HK-2 (cell line): ENCODE data around the gene KRT8.
A peak's percentile ranks its signal among the peaks of the same experiment; 100 is the strongest.
"Not testable (repeated sequence)": the region's sequence is repeated elsewhere in the genome, so short reads cannot be mapped to it uniquely, and the experiment has no call there.

Experiments
- DNase-seq: peaks from one replicate; pipeline ENCODE4 v3.0.0-alpha.2; 2018; ENCODE audit not compliant: unreplicated experiment

KRT8 gene

GRCh38 chr12:52901715-52902541 lies 2.9 kb downstream of the KRT8 start:
- DNase-seq: no peak

DNA sequence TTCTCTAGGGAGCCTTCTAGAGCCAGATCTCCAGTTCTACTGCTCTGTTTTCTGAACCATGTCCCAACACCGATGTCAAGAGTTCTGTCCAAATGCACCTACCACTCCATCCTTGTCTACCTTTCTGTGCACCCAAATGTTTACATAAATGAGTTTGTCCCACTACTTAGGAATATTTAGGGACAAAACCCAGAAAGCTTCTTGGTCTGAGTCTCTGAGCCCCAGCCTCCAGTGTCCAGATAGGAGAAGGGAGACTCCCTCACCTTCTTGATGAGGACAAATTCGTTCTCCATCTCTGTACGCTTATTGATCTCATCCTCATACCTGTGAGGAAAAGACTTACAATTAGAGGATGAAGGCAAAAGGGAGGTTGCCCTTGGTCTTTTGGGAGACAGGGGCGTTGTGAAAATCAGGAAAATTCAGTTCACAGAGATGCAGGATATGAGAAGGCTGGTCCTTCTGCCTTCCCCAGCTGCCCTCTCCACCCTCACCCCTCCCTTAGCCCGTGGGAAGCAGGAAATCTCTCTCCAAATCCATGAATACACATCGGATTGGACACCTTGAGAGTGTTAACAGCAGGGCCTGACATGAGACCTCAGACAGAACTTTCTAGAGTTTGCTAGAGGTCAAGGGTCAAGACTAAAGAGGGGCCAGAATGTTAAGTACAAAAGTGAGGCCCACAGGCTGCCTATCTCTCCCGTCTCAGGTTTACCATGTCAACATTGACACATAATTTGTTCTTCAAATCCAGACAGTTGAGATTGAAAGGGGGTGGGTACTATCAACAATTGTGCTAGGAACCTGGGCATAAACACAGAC lies 3.8 kb downstream of the KRT8 start:
- DNase-seq: no peak

GRCh38 chr12:52900166-52900895 lies 4.5 kb downstream of the KRT8 start:
- DNase-seq: no peak

GRCh38 chr12:52899338-52900035 lies 5.4 kb downstream of the KRT8 start:
- DNase-seq: no peak

DNA sequence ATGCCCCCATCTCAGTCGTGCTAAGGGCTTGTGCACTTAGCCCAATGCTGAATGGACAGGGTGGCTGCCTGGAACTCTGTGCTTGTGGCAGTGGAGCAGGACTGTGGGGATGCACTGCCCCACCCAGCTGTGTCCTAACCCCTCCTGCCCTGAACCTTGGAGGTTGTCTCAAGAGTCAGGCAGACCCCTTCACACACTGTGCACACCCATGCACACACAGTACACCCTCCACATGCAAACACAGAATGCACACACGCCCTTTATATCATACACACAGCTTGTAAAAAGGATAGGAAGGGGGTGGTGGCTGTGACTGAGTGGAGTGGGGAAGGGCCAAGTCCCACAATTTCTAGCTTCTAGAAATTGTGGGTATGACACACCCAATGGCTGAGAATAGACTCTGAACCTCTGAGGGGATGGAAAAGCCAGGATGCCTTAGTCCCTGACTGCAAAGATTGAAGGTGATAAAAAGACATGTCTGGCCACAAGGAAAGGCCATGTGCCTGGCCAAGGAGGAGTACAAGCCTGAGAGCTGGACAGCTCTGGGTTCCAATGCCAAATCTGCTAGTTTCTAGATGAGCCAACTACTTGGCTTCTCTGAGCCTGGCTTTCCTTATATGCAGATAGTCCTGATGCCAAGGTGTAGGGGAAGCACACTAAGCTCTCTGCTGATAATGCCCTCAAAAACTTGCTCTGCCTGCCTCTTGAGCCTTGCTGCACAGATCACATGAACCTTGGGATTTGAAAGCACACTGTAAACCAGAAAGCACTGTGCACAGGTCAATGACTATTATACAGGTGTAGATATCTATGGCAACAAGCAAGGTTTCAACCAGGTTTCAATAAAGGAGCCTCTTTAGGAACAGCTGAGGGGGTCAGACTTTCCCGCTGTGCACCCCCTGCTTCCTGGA lies 8.4 kb downstream of the KRT8 start:
- DNase-seq: no peak

DNA sequence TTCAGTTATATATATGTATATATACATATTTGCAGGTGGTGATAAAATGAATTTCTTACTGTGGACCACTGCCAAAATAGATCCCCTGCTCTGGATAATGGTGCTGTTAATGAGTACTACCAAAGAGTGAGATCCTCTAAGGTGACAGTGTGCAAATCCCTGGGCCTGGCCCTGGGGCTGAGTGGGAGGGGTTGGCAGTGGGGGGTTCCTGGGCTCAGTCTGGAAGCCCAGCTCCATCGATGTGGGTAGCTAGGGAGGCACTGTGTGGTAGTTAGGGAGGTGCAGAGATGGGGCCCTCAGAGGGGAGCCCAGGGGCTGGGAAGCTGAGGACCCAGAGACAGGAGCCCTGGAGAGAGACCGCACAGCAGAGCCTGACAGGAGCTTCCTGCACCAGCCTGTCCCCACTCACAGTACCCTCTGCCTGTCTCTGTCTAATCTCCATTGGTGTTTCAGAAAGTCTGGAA lies 9.1 kb downstream of the KRT8 start:
- DNase-seq: no peak

DNA sequence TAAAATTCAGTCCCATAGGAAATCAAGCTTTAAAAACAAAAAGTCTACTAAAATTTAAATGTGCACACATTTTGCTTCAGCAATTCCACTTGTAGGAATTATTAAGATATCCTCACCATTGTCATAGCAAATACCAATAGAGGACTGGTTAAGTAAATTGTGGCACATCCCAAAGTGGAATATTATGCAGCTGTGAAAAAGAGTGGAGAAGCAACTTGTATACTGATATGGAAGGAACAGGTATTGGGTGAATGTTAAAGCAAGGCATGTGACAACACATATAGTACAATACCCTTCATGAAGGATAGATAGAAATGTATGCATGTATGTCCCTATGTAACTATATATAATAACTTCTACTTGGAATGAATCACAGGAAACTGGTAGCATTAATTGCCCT lies 11.9 kb downstream of the KRT8 start:
- DNase-seq: no peak

- no peak for DNase-seq
Measured at GRCh38 chr12:52892207-52892852, 12.5 kb downstream of the KRT8 start.

GRCh38 chr12:52891044-52891443 lies 13.8 kb downstream of the KRT8 start:
- no peak for DNase-seq

- DNase-seq: no peak
Measured at GRCh38 chr12:52890417-52890816, 14.5 kb downstream of the KRT8 start.

DNA sequence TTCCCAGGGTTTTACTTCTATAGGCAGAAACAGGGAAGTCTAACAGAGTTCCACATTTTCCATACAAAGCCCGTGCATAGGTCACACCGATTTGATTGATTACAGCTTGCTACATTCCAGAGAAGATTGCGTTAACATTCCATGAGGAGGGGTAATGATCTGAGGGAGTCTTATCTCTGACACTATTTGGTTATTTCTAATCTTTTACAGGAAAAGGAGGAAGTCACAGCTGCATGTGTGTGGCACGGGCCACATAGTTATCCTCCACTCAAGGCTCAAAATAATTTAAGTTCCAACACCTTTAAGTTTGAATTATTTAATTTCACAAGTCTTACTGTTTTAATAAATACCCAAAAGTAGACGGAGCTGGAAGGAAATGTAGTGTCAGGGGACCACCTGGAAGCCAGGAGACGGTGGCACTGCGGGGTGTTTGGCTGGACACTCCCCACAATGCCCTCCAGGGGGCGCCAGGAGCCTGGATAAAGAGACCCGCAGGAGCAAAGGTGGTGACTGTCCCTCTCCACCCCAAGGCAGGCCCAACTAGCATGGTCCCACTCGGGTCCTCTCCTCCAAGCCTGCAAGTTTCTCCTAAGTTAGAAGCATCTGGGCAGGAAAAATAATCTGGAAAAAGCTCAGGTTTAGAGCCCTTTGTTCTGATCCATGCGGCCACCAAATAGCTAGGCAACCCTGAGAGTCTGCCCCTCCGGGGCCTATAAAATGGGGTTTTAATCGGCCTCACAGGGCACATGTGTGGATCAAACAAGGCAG lies 20.2 kb downstream of the KRT8 start:
- DNase-seq: peak; percentile 84

DNA sequence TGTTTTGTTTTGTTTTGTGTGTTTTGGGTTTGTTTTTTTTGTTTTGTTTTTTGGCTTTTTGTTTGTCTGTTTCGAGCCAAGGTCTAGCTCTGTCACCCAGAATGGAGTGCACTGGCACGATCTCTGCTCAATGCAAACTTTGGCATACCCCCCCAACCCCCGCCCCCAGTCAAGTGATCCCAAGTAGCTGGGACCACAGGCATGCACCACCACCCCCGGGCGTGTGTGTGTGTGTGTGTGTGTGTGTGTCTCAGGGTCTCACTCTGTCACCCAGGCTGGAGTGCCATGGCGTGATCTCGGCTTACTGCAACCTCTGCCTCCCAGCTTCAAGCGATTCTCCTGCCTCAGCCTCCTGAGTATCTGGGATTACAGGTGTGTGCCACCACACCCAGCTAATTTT lies 24.4 kb downstream of the KRT8 start:
- not testable (repeated sequence) for DNase-seq

GRCh38 chr12:52879394-52880351 lies 25.2 kb downstream of the KRT8 start:
- peak; percentile 81 for DNase-seq

DNA sequence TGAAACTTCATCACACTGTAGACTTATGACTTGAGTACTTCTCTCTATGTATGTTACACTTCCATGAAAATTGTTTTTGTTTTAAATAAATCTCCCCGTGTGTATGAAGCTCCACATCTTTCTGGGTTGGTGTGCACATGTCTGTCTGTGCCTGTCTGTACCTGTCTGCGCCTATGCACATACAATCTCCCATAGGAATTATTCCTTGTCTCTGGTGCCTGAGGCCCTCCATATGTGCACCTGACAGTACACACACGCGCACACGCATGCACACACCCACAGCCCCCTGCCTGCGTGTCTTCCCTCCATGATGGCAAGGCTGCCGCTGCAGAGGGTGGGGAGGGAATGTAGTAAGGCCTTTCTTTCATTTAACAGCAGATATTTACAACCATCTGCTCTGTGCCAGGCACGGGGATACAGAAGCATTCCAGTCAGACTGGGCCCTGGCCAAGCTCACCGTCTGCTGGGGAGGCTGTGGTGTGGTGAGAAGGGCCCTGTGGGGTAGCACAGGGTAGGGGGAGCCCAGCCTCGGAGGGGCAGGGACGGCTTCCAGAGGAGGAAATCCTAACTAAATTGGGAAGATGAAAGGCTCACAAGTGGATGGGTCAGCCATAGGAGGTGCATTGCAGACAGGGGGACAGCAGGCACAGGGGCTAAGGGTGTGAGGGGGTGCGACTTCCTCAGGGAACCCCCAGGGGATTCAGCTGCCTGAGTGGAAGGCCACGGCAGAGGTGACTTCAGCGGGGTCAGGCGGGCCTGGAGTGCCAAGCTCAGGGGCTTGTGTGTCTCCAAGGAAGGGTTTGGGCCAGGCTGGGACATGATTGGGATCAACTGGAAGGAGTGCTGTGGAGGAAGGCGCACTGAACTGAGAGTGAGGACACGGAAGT lies 26.1 kb downstream of the KRT8 start:
- no peak for DNase-seq

GRCh38 chr12:52877242-52877641 lies 27.6 kb downstream of the KRT8 start:
- no peak for DNase-seq

- no peak for DNase-seq
Measured at GRCh38 chr12:52876372-52876771, 28.5 kb downstream of the KRT8 start.
